OCI-LY7 (cell line): ENCODE results near the gene COL6A5.

Experiments used
- CTCF ChIP-seq: fragments of 200-600 bp; sonication (generic); conservative IDR thresholded peaks from 2 replicates; pipeline ENCODE4 v1.5.1; 2014; ENCODE audit warnings: mild to moderate bottlenecking, antibody characterized with exemption, low read length, moderate library complexity, mixed read lengths
- EZH2phosphoT487 ChIP-seq: fragments of 200-600 bp; sonication (generic); IDR thresholded peaks from 2 replicates; pipeline ENCODE4 v1.6.1; 2018; ENCODE audit warnings: low read depth, borderline replicate concordance, mild to moderate bottlenecking, mixed run types, antibody characterized with exemption, low read length, moderate library complexity, mixed read lengths

- TF ChIP-seq CTCF (no peak), EZH2phosphoT487 (no peak)
Observed at GRCh38 chr3:130384476-130385025, 39.1 kb downstream of the COL6A5 start.
